MM.1S (cell line): ENCODE results near the gene OR5B12.

Experiments used
- CTCF ChIP-seq: fragments of 300-600 bp; sonication (generic); IDR thresholded peaks from 2 replicates; pipeline ENCODE4 v1.5.1; 2016; ENCODE audit warnings: antibody characterized with exemption, low read length, mixed read lengths
- EZH2 ChIP-seq: fragments of 300-600 bp; sonication (generic); optimal IDR thresholded peaks from 2 replicates; pipeline ENCODE3; 2017; ENCODE audit warnings: low read depth, mild to moderate bottlenecking, antibody characterized with exemption, low read length, mixed read lengths
- EZH2phosphoT487 ChIP-seq: fragments of 300-600 bp; sonication (generic); IDR thresholded peaks from 2 replicates; pipeline ENCODE4 v1.6.1; 2018; ENCODE audit warnings: antibody characterized with exemption, low read length

- TF ChIP-seq CTCF = no peak
- TF ChIP-seq EZH2 = no peak
- no peak for TF ChIP-seq EZH2phosphoT487
Observed at GRCh38 chr11:58487170-58487569, 45.1 kb upstream of the OR5B12 start.
